ENCODE measurements around the gene HS3ST5. TPM values are rescaled to one million over a fixed set of nuclear protein-coding genes. Genes with fewer than 3 reads are reported as not detected.

Gene HS3ST5
- total and polyA plus RNA-seq, 7 donors: 0.01 to 2.9 (median 0.25) TPM

GRCh38 chr6:114297135-114297534 is 45.7 kb downstream of the HS3ST5 start:
- H3K4me3 ChIP-seq: no peak overlapping the region
- no peak for TF ChIP-seq CTCF (IDR thresholded peaks at IDR 0.05)
- H3K27ac ChIP-seq: no peak overlapping the region
- no peak for ATAC-seq
- no peaks in the 10 kb centered on the region for H3K9me3 ChIP-seq
- WGBS, 3 donors: 85 to 92% (median 89%) methylated on average over 6 of the region's 6 CpGs
- no peak for DNase-seq
- H3K27me3 ChIP-seq (ENCODE audit: insufficient read depth in 3 of 3, low read length in 2 of 3): no peaks in the 10 kb centered on the region
- intact Hi-C loops (cut with DNase I): no loop called here
- no peaks in the 10 kb centered on the region for H3K36me3 ChIP-seq (ENCODE audit: insufficient read depth in 1 of 2, low read depth in 1 of 2)
- H3K4me1 ChIP-seq: no peaks in the 10 kb centered on the region

- no peak for TF ChIP-seq CTCF (IDR thresholded peaks at IDR 0.05)
- Histone ChIP-seq H3K27ac (no peak overlapping the region), H3K9me3 (no peaks in the 10 kb centered on the region), H3K4me3 (no peak overlapping the region), H3K4me1 (no peaks in the 10 kb centered on the region), H3K27me3 (ENCODE audit: insufficient read depth in 3 of 3, low read length in 2 of 3) (no peaks in the 10 kb centered on the region), H3K36me3 (ENCODE audit: insufficient read depth in 1 of 2, low read depth in 1 of 2) (no peaks in the 10 kb centered on the region)
- DNase-seq (no peak), ATAC-seq (no peak)
- intact Hi-C loops (cut with DNase I): no loop called here
- WGBS, 3 donors: 92 to 98% (median 93%) methylated on average over 1 of the region's 1 CpG
Measured at GRCh38 chr6:114292431-114292830, 50.4 kb downstream of the HS3ST5 start.

- Histone ChIP-seq H3K9me3 (no peaks in the 10 kb centered on the region), H3K4me1 (no peaks in the 10 kb centered on the region), H3K27me3 (ENCODE audit: insufficient read depth in 3 of 3, low read length in 2 of 3) (no peaks in the 10 kb centered on the region), H3K36me3 (ENCODE audit: insufficient read depth in 1 of 2, low read depth in 1 of 2) (no peaks in the 10 kb centered on the region), H3K27ac (no peak overlapping the region), H3K4me3 (no peak overlapping the region)
- DNase-seq: no peak
- WGBS, 3 donors: 77 to 81% (median 79%) methylated on average over 2 of the region's 2 CpGs
- intact Hi-C loops (cut with DNase I): no loop called here
- no peak for ATAC-seq
- no peak for TF ChIP-seq CTCF (IDR thresholded peaks at IDR 0.05)
Measured at GRCh38 chr6:114291428-114291827, 51.4 kb downstream of the HS3ST5 start.

GRCh38 chr6:114290864-114291263 is 52.0 kb downstream of the HS3ST5 start:
- WGBS, 3 donors: 85 to 96% (median 89%) methylated on average over 3 of the region's 3 CpGs
- intact Hi-C loops (cut with DNase I): no loop called here
- no peak overlapping the region for H3K27ac ChIP-seq

More at GRCh38 chr6:114290864-114291263, 52.0 kb downstream of the HS3ST5 start:
- ATAC-seq (no peak), DNase-seq (no peak)
- H3K4me3 ChIP-seq: no peak overlapping the region
- H3K27me3 ChIP-seq (ENCODE audit: insufficient read depth in 3 of 3, low read length in 2 of 3): no peaks in the 10 kb centered on the region
- no peaks in the 10 kb centered on the region for H3K4me1 ChIP-seq
- no peaks in the 10 kb centered on the region for H3K9me3 ChIP-seq
- no peak for TF ChIP-seq CTCF (IDR thresholded peaks at IDR 0.05)
- H3K36me3 ChIP-seq (ENCODE audit: insufficient read depth in 1 of 2, low read depth in 1 of 2): no peaks in the 10 kb centered on the region

Measured in psoas muscle (tissue), 8 donors.